ENCODE results near the gene ACP5.

The ACP5 gene

GRCh38 chr19:11547929-11548700 is 29.3 kb downstream of the ACP5 start:
- no peak for DNase-seq (ENCODE audit: low read depth, low spot score)

- no peak for DNase-seq (ENCODE audit: low read depth, low spot score)
These were observed 36.2 kb downstream of the ACP5 start for GRCh38 chr19:11541238-11541637.

GRCh38 chr19:11540645-11541044 is 36.8 kb downstream of the ACP5 start:
- no peak for DNase-seq (ENCODE audit: low read depth, low spot score)

- DNase-seq (ENCODE audit: low read depth, low spot score) = peak; percentile 60
These were observed 37.7 kb downstream of the ACP5 start for GRCh38 chr19:11539495-11540365.

- peak; percentile 95 for DNase-seq (ENCODE audit: low read depth, low spot score)
These were observed 39.0 kb downstream of the ACP5 start, which contains the start of gene CNN1 for GRCh38 chr19:11538232-11539036. Gene CNN1 (plus strand): TSS chr19:11538851. CDS start chr19:11538928, 77 bp downstream.

- peak; percentile 98 for DNase-seq (ENCODE audit: low read depth, low spot score)
These were observed 41.5 kb downstream of the ACP5 start for GRCh38 chr19:11535792-11536595.

- no peak for DNase-seq (ENCODE audit: low read depth, low spot score)
These were observed 42.5 kb downstream of the ACP5 start for GRCh38 chr19:11534948-11535347.

GRCh38 chr19:11534538-11534937 is 42.9 kb downstream of the ACP5 start:
- DNase-seq (ENCODE audit: low read depth, low spot score) = no peak

- peak; percentile 90 for DNase-seq (ENCODE audit: low read depth, low spot score)
These were observed 47.0 kb downstream of the ACP5 start for GRCh38 chr19:11530432-11530831.

GRCh38 chr19:11528551-11529341 is 48.7 kb downstream of the ACP5 start, which contains the start of gene ECSIT:
Gene ECSIT (minus strand): TSS chr19:11529134. CDS start chr19:11519170, 9,964 bp downstream.
- DNase-seq (ENCODE audit: low read depth, low spot score) = peak; percentile 100
